ENCODE data around the gene POU4F1.

The POU4F1 gene

DNA sequence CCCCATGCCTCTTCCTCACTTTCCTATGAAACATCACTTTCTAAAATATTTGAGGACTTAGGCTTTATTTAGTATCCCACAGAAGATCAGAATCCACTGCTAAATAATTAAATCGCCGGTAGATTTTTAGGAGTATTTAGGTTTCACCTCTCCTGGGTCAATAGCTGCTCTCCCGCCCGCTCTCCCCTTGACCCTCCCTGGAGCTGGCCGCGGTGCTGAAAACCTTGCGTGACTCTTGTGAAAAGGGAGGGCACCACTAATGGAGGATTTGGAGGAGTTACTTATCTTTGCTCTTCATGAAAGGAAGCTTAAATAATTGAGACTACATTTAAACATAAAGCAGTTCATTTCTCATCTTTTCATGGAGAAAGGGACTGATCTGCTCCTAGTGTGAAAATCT, 14.1 kb downstream of the POU4F1 start:
- DNase-seq, result no peak

DNA sequence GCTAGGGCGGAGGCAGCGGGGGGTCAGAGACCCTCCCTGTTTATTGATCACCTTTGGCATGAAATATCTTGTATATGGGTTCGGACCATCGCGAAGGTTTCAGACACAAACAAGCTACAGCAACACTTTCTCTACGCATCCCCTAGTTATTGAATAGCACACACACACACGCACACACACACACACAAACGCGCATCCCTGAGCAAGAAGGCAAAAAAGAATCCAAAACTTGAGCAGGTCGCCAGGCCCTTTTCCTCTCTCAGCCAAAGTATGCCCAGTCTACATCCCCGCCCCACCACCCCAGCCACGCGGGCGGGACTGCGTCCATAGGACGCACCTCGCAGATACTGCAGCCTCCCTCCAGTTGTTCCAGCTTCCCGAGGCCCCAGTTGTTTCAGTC, 16.0 kb downstream of the POU4F1 start:
- no peak for DNase-seq

DNA sequence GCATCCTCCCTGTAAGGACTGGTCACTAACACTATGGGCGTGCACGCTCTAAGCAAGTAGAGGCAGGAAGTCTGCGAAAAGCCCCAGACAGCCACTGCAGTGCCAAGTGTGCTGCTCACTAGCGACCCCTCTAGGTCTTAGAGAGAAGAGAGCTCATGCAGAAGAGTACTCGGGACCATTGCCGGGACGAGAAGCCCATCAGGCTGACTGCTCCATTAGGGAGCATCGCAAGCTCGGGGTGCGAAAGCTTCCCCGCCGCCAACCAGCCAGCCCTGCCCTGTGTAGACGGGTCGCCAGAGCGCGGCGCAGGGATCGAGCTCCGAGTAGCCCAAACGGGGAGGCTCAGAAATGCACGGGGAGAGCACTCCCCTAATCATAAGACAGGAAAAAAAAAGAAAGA, 16.6 kb downstream of the POU4F1 start:
- DNase-seq, result no peak

DNA sequence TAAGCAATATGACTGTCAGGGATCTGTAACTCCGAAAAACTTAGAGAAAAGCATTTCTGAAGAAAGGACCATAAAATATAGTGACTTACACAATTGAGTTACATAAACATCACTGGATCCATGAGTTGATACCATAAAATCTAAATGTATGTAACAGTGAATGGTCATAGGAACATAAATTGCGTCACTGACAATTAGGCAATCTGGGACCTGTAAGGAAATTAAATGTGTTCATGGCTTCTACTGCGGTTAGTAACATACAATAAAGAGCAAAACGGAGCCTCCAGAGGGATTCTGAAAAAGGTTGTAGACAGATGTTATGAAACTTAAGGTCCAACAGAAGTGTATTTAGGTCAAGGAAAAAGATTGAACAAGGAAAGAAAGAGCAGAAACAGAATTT, 27.1 kb downstream of the POU4F1 start:
- DNase-seq, result no peak

DNA sequence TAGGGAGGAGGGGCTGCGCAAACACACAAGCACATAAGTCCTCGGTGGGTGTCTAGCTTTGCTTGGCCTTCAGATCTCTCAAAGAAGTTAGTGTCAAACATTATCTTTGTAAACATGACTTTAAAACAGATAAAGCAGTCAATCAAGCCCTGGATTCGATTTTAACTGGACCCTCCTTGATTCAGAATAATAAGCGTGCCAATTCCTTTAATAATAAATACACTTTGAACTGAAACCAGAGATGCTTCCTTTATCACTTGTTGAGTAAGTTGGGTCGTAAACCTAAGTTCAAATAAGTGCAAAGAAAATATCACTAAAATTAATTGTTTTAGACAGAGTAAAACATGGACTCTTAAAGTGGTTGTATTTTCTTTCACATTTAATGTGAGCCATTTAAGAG, 30.9 kb downstream of the POU4F1 start:
- no peak for DNase-seq

DNA sequence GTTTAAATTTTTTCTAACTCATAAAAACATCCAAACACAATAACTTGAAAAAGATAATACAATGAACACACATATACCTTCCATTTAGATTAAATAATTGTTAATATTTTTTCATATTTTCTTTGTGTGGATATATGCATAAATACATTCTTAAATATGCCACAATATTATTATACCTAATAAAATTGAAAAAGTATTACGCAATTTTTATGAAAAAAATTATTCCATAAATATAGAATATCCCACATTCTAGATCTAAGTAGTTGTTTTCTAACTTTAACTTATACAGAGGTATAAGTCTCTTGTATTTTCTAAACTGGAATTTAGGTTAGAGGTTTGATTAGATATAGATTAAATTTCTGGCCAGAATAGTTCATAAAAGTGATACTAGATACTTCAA, 34.3 kb downstream of the POU4F1 start:
- no peak for DNase-seq

DNA sequence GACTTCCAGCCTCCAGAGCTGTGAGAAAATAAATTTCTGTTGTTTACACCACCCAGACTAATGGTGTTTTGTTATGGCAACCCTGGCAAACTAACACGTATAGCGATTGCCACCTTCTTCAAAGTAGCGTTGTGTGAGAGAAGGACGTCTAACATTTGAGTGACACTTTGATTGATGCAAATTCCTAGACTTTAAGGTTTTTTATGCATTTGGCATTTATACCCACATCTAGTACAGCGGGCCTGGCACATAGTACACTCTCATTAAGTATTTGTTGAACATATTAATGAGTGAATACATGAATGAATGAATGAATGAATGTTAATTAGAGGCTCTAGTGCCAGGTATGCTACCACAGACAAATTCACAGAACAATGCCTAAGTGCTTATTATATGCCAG, 36.7 kb downstream of the POU4F1 start:
- DNase-seq, result no peak

DNA sequence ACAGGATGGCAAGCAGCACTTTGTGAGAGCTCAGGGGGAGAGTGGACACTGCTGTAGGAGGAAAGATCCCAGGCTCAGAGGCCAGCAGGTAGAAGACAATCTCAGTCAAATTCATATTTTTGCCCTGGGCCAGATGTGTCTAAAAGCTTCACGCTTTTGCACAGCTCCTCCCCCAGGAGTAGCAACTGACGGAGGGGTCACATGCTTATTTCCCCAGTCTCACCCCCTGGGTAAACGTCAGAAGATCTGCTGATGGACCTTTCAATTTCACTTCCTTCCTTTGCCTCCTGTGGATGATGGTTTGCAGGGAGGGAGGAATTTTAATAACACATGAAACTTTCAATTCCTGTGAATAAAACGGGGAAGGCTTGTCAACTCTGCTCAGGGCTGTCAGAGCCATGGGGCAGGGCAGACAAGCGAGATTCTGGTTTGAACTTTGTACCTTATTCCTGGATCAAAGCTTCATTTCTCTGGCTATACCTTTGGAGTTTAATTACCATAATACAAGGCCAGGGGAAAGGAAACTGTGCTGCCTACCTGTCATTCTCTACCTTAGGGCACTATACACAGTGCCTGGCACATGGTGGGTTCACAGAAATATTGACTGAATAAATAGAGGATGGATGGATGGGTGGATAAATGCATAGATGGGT, 41.0 kb downstream of the POU4F1 start:
- no peak for DNase-seq
